Measurements from ENCODE around the gene TSR2. TPM values are rescaled to one million over a fixed set of nuclear protein-coding genes. Genes with fewer than 3 reads are reported as not detected.

TSR2 gene, protein sequence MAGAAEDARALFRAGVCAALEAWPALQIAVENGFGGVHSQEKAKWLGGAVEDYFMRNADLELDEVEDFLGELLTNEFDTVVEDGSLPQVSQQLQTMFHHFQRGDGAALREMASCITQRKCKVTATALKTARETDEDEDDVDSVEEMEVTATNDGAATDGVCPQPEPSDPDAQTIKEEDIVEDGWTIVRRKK
- total RNA-seq (10 to 100 TPM; 44.5 to 47.3 TPM), polyA plus RNA-seq (10 to 100 TPM; 65.8 to 83.4 (median 66.4) TPM), total RNA-seq (53.6 to 81.2 (median 70.0) reads per million in 6 experiments)

DNA sequence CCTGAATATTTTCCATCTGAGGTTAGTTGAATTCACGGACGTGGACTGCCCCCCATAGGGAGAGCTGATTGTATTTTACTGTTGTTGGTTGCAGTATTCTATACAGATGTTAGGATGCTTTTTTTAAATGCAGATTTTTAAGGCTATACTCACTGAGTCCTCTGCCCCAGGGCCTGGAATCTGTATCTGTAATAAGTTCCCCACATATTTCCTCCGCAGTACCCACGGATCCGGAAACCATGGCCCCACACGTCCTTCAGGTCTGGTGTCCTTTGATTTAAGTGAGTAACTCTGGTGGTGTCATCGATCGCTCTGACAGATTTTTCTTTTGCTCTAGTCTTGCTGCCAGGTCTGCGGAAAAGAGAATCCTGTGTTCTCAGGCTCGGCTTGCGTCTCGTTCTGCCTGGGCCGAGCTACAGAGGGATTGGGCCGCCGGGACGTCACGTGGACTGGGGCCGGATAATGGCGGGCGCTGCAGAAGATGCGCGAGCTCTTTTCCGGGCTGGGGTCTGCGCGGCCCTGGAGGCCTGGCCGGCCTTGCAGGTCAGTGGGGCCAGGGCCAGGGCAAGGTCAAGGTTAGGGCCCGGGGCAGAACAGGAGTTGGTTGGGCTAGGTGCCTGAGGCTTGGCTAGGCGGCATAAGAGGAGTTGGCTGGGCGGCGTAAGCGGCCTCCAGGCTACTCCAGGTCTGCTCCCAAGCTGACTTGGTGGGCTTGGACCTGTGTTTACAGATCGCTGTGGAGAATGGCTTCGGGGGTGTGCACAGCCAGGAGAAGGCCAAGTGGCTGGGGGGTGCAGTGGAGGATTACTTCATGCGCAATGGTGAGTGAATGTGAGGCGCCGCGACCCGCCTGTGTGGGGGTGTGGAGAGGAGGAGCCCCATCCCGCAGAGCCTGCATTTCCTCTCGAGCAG, at the start of gene TSR2:
TSR2 (plus strand) TSS at position 445 of the 912 bp plus-strand sequence; CDS start at position 463, 18 bp downstream.
- no peaks in the 10 kb centered on the region for H3K9me3 Mint-ChIP-seq
- ATAC-seq: peak; percentile 96 to 97
- POLR2A ChIA-PET: interaction anchor here (1.1 to 1.6 kb wide), 5 partner anchors 83 to 396 kb away, joined by 3 to 16 read pairs (median 12); partner anchors contain the start of genes FAM120C, GNL3L, PHF8 and WNK3

DNA sequence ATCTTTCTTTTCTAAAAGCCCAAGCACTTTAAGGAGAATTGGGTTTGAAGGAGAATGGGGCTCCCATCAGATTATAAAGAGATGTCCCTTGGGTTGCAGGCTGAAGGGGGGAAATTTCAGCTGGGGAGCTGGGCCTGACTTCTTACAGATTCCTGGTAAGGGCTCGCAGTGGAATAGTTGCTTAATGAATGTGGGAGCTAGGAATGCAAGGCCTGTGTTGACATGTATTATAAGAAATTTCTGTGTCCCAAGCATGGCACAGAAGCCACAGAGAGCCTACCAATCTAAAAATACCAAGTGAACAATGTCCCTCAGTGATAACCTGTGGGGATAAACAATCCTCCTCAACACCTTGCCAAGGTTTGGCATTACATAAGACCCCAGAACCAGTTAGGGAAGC, 43.1 kb upstream of the TSR2 start:
- Mint-ChIP-seq H3K9me3 (peaks cover 0 to 6% (median 0%) of the 10 kb centered on the region in 9 donors), H3K4me3 (no peak overlapping the region), H3K27ac (peak overlapping the region in 1 of 10 donors; percentile 56), H3K27me3 (peaks cover 0 to 4% (median 0%) of the 10 kb centered on the region in 5 donors), H3K36me3 (no peaks in the 10 kb centered on the region), H3K4me1 (no peaks in the 10 kb centered on the region)
- POLR2A ChIA-PET: no interaction called here
- ATAC-seq: no peak
- DNase-seq: no peak

More for the DNA sequence above, at the start of gene TSR2:
- peak within 1 kb of the TSS; percentile 89 to 99 (median 92) for H3K4me3 Mint-ChIP-seq
- H3K36me3 Mint-ChIP-seq: peaks cover 0 to 24% (median 3%) of the 10 kb centered on the region in 3 donors
- H3K27ac Mint-ChIP-seq: peak within 1 kb of the TSS; percentile 89 to 95 (median 94)
- DNase-seq: peak; percentile 61 to 86 (median 74)
- no peaks in the 10 kb centered on the region for H3K27me3 Mint-ChIP-seq
- peaks cover 16 to 46% (median 35%) of the 10 kb centered on the region in 4 donors for H3K4me1 Mint-ChIP-seq

DNA sequence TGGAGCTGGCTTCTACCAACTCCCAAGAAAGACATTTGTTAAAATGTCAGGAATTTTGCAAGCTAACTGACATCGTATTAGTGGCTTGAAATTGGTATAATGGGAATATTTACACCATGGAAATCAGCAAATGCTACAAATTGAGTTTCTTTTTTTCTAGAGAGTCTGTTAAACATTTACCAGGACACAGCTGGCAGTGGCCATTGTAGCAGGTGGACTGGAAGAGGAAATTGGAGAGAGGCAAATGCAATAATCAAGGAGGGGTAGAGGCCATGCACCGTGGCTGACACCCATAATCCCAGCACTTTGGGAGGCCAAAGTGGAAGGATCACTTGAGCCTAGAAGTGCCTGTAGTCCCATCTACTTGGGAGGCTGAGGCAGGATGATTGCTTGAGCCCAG, 32.9 kb upstream of the TSR2 start:
- POLR2A ChIA-PET: no interaction called here
- DNase-seq (no peak), ATAC-seq (no peak)
- Mint-ChIP-seq H3K4me3 (no peak overlapping the region), H3K27ac (no peak overlapping the region), H3K4me1 (peaks cover 0 to 9% (median 4%) of the 10 kb centered on the region in 4 donors), H3K9me3 (no peaks in the 10 kb centered on the region), H3K36me3 (no peaks in the 10 kb centered on the region), H3K27me3 (peaks cover 5 to 18% (median 10%) of the 10 kb centered on the region in 5 donors)

DNA sequence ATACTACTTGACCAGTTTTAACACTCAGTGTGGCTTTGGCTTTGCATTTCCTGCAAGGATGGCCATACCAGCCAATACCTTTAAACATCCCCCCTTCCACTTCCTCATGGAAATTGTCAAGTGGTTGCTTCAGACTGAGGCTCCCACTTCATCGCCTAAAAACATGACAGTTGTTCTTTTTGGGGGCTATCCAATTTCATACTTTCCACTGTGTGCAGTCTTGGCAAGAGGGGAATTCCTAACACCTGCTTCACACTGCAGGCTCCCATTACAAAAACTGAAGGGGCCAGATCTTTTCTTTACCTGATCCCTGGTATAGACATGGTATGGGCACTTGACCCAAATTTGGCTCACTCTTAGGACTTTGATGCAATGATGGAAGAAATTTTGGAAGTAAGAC, 28.5 kb upstream of the TSR2 start:
- ATAC-seq (no peak), DNase-seq (no peak)
- Mint-ChIP-seq H3K27me3 (peaks cover 0 to 11% (median 3%) of the 10 kb centered on the region in 5 donors), H3K36me3 (no peaks in the 10 kb centered on the region), H3K4me1 (peaks cover 0 to 20% (median 13%) of the 10 kb centered on the region in 4 donors), H3K27ac (no peak overlapping the region), H3K4me3 (no peak overlapping the region), H3K9me3 (no peaks in the 10 kb centered on the region)
- POLR2A ChIA-PET: no interaction called here

DNA sequence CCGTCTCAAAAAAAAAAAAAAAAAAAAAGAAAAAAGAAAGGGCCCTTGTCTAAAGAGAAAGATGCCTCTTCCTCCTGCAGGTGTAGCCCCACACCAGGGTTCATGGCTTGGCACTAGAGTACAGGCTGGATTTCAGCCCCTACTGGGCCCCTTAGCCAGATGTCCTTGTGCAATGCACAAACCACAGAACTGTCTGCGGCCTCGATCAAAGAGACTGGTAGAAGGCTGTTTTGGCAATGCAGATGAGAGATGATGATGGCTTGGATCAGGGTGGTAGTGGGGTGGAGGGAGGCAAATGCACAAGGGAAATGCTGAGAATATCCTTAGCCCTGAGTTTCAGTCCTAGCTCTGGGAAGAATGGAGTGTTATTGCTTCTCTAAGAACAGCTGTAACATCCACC, 26.5 kb upstream of the TSR2 start:
- H3K4me3 Mint-ChIP-seq: no peak overlapping the region
- DNase-seq (no peak), ATAC-seq (no peak)
- H3K36me3 Mint-ChIP-seq: no peaks in the 10 kb centered on the region
- H3K27ac Mint-ChIP-seq: peak overlapping the region in 1 of 10 donors; percentile 29
- POLR2A ChIA-PET: interaction anchor here (0.7 kb wide), 1 partner anchor 29 kb away, joined by 4 read pairs; no protein-coding TSS in a partner anchor
- H3K27me3 Mint-ChIP-seq: peaks cover 0 to 12% (median 7%) of the 10 kb centered on the region in 5 donors
- H3K9me3 Mint-ChIP-seq: no peaks in the 10 kb centered on the region
- peaks cover 0 to 18% (median 11%) of the 10 kb centered on the region in 4 donors for H3K4me1 Mint-ChIP-seq

DNA sequence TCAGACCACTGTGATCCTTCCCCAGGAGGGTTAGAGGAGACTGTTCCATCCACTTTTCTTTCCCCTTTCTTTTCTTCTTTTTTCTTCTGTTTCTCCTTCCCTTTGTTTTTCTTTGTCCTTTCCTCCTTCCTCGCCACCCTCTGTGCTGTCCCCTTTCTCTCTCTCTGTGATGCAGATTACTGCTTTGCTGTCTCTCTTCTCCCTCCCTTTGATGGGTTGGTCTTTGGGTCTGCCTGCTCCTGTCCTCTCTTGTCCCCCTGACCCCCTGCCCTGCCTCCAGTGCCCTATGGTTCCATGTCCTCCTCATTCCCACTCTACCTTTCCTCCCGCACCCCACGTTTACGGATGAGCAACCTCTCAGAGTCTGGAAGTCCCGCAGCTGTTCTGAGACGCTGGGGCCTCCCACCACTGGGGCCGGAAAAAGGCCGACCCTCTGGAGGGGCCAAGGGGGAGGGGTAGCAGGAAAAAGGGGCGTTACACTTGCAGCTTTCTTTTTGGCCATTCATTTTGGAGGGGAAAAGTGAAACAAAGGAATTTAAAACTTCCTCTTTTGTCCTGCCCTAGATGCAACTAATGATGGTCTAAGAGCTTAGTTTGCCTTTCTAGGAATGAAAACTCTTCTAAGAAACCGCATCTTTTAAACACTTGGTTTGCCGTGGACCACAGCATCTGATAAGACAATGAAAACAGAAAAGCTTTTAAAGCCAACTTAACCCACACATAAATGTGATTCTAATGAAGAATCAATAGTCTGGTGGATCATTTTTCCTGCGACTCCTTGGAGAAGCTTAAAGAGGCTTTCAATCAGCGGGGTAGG, 24.5 kb upstream of the TSR2 start:
- DNase-seq (no peak), ATAC-seq (no peak)
- POLR2A ChIA-PET: no interaction called here
- H3K4me3 Mint-ChIP-seq: peak overlapping the region in 1 of 10 donors; percentile 26
- peak overlapping the region in 2 of 10 donors; percentile 51 to 68 for H3K27ac Mint-ChIP-seq
- H3K36me3 Mint-ChIP-seq: peaks cover 0 to 4% (median 0%) of the 10 kb centered on the region in 3 donors
- H3K27me3 Mint-ChIP-seq: peaks cover 0 to 21% (median 15%) of the 10 kb centered on the region in 5 donors
- no peaks in the 10 kb centered on the region for H3K9me3 Mint-ChIP-seq
- H3K4me1 Mint-ChIP-seq: peaks cover 0 to 11% (median 8%) of the 10 kb centered on the region in 4 donors

DNA sequence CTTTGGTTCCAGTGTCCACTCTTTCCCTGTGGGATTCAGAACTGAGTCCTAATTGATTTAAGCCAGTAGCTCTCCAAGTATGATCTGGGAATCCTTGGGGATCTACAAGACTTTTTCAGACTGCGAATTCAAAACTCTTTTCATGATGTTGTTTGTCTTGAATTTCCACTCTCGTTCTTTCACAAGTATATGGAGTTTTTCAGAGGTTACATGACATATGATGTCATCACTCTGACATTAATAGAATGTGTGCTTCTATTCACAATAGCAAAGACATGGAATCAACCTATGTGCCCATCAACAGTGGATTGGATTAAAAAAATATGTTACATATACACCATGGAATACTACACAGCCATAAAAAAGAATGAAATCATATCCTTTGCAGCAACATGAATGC, 23.2 kb upstream of the TSR2 start:
- Mint-ChIP-seq H3K4me1 (peaks cover 0 to 11% (median 8%) of the 10 kb centered on the region in 4 donors), H3K9me3 (no peaks in the 10 kb centered on the region), H3K27me3 (peaks cover 0 to 21% (median 15%) of the 10 kb centered on the region in 5 donors), H3K27ac (no peak overlapping the region), H3K36me3 (peaks cover 0 to 4% (median 0%) of the 10 kb centered on the region in 3 donors), H3K4me3 (no peak overlapping the region)
- no peak for DNase-seq
- ATAC-seq: no peak
- POLR2A ChIA-PET: no interaction called here

DNA sequence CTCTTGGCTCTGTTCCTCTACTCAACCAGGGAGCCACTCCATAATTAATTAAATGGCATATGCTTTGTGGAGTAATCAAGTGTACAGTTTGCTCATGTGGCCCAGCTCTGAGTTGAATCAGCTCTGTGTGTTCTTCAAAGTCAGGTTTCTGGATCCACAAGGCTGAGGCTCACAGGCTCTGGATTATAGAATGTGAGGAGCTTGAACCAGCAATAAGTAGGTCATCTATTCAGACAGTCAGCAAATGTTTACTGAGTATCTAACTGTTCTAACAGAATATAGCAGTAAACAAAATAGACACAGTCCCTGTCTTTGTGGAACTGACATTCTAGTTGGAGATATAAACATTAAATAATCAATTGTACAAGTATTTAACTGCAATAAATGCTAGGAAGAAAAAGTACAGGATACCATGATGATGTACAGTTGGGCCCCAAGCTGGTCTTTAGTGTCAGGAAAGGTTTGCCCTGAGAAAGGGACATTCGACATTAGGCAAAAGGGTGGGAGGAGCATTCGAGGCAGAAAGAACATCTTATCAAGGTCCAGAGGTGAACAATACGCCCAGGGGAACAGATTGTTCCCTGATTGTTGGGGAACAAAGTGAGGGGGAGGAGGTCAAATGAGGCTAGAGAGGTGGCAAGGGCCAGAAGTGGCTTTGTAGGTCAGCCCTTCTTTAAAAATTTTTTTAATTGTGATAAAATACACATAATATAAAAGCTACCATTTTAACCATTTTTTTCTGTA, 20.5 kb upstream of the TSR2 start:
- POLR2A ChIA-PET: interaction anchor here (0.7 kb wide), 1 partner anchor 110 kb away, joined by 3 read pairs; the partner anchor contains the start of gene GNL3L
- peaks cover 0 to 4% (median 0%) of the 10 kb centered on the region in 3 donors for H3K36me3 Mint-ChIP-seq
- no peak overlapping the region for H3K4me3 Mint-ChIP-seq
- DNase-seq: no peak
- peaks cover 0 to 8% (median 6%) of the 10 kb centered on the region in 4 donors for H3K4me1 Mint-ChIP-seq
- no peak for ATAC-seq
- H3K27me3 Mint-ChIP-seq: peaks cover 0 to 21% (median 15%) of the 10 kb centered on the region in 5 donors
- no peaks in the 10 kb centered on the region for H3K9me3 Mint-ChIP-seq
- no peak overlapping the region for H3K27ac Mint-ChIP-seq

DNA sequence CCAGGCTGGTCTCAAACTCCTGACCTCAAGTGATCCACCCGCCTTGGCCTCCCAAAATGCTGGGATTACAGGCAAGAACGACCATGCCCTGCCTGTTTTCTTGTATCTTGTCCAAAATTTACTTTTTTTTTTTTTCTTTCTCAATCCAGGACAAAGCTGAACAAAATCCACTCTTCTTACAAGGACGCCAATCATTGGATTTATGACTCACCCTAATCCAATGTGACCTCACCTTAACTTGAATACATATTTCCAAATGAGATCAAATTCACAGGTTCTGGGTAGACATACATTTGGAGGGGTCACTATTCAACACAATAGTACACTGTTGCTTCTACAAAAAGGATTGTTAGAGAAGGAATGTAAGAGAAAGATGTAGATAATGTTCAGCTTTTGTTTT, 18.0 kb upstream of the TSR2 start:
- H3K4me1 Mint-ChIP-seq: no peaks in the 10 kb centered on the region
- no peak for ATAC-seq
- peaks cover 0 to 17% (median 8%) of the 10 kb centered on the region in 5 donors for H3K27me3 Mint-ChIP-seq
- H3K9me3 Mint-ChIP-seq: no peaks in the 10 kb centered on the region
- H3K27ac Mint-ChIP-seq: no peak overlapping the region
- no peak overlapping the region for H3K4me3 Mint-ChIP-seq
- POLR2A ChIA-PET: no interaction called here
- peaks cover 0 to 4% (median 0%) of the 10 kb centered on the region in 3 donors for H3K36me3 Mint-ChIP-seq
- DNase-seq: no peak

DNA sequence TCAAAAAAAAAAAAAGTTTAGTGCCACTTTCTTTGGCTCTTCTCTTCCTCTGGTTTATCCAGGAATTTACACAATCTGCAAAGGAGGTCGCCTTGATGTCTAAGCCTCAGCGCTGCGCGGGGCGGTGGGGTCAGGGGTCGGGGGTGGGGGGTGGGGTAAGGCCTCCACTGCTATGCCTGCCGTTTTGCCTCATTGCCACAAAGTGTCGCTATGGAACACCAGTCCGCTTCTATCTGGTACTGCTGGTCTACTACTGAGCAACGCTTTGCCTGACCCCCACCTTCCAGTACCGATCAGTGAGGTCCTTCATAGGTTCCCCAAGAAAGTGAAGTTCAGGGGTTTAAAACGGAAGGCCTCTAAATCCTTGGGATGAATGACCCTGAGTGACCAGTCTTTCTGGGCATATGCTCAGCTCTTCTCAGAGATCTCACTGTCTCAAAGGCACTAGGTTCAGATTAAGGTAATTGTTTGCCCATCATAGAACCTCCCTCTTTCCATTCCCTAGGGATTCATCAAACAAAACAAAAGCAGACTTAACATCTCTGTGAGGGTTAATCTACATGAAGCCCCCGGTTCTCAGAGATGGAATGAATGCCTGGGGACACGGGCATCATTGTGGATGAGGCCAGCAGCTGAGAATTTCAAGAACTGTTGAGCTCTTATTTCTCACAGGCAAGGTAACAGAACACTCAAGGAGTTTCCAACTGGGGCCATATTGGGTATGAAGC, 16.9 kb upstream of the TSR2 start:
- DNase-seq: no peak
- POLR2A ChIA-PET: no interaction called here
- peaks cover 0 to 4% (median 0%) of the 10 kb centered on the region in 3 donors for H3K36me3 Mint-ChIP-seq
- no peak overlapping the region for H3K27ac Mint-ChIP-seq
- H3K4me3 Mint-ChIP-seq: no peak overlapping the region
- H3K27me3 Mint-ChIP-seq: peaks cover 0 to 15% (median 7%) of the 10 kb centered on the region in 5 donors
- no peak for ATAC-seq
- no peaks in the 10 kb centered on the region for H3K4me1 Mint-ChIP-seq
- no peaks in the 10 kb centered on the region for H3K9me3 Mint-ChIP-seq

DNA sequence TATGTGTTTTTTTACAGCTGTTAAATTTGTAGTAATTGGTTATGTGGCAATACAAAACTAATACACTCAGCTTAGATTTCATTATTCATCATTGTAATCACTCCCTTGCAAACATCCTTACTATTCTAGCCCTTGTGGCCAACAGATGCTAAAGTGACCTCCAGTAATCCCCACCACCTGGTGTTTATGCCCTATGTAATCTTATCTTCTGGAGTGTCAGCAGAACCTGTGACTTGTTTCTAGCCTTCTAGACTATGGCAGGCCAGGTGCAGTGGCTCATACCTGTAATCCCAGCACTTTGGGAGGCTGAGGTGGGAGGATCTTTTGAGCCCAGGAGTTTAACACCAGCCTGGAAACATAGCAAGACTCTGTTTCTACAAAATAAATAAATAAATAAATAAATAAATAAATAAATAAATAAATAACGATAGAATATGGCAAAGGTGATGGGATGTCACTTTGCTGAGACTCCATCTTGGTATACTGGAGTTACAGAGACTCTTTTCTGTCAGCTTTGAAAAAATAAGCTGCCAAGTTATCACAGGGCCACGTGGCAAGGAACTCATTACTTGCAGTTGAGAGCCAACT, 12.3 kb upstream of the TSR2 start:
- POLR2A ChIA-PET: no interaction called here
- DNase-seq (no peak), ATAC-seq (no peak)
- Mint-ChIP-seq H3K27me3 (peaks cover 0 to 4% (median 0%) of the 10 kb centered on the region in 5 donors), H3K4me3 (no peak overlapping the region), H3K9me3 (no peaks in the 10 kb centered on the region), H3K4me1 (no peaks in the 10 kb centered on the region), H3K27ac (no peak overlapping the region), H3K36me3 (no peaks in the 10 kb centered on the region)
